ENCODE data around the gene EML2. TPM values are rescaled to one million over a fixed set of nuclear protein-coding genes. Genes with fewer than 3 reads are reported as not detected.

Gene EML2
- total and polyA plus RNA-seq, 2 of the 8 experiments (the other 6 are each of a cell fraction or from before 2014, with no cell fraction given) = 28.8 to 29.4 TPM

GRCh38 chr19:45681391-45682015 lies 42.3 kb upstream of the EML2 start (continued):
- TF ChIP-seq MAX (IDR thresholded peaks at IDR 0.05) (peak; percentile 60), SAP30 (IDR thresholded peaks at IDR 0.05; ENCODE audit: insufficient read depth, insufficient replicate concordance, low read length) (no peak), SIN3A (conservative IDR thresholded peaks at IDR 0.05 in 1 of 2, IDR thresholded peaks at IDR 0.05 in 1 of 2; ENCODE audit: low read depth in 1 of 2, low read length in 2 of 2) (0 out of 4 replicates have a peak, but pooled peaks have one; percentile 50 to 73), CHD1 (IDR thresholded peaks at IDR 0.05; ENCODE audit: low read depth, low read length) (no peak), TAF7 (optimal IDR thresholded peaks at IDR 0.05; ENCODE audit: borderline replicate concordance, low read depth, low read length) (peak; percentile 45), EP300 (IDR thresholded peaks at IDR 0.05; ENCODE audit: borderline replicate concordance in 1 of 2, low read depth in 2 of 2, low read length in 2 of 2) (peak in 1 of 2 experiments; percentile 70; a peak in 1 of 3 replicates), TAF1 (IDR thresholded peaks at IDR 0.05; ENCODE audit: low read depth, low read length) (0 out of 2 replicates have a peak, but pooled peaks have one; percentile 40), KDM5A (IDR thresholded peaks at IDR 0.05; ENCODE audit: low read length) (no peak)
- TF ChIP-seq, protein P1, sequence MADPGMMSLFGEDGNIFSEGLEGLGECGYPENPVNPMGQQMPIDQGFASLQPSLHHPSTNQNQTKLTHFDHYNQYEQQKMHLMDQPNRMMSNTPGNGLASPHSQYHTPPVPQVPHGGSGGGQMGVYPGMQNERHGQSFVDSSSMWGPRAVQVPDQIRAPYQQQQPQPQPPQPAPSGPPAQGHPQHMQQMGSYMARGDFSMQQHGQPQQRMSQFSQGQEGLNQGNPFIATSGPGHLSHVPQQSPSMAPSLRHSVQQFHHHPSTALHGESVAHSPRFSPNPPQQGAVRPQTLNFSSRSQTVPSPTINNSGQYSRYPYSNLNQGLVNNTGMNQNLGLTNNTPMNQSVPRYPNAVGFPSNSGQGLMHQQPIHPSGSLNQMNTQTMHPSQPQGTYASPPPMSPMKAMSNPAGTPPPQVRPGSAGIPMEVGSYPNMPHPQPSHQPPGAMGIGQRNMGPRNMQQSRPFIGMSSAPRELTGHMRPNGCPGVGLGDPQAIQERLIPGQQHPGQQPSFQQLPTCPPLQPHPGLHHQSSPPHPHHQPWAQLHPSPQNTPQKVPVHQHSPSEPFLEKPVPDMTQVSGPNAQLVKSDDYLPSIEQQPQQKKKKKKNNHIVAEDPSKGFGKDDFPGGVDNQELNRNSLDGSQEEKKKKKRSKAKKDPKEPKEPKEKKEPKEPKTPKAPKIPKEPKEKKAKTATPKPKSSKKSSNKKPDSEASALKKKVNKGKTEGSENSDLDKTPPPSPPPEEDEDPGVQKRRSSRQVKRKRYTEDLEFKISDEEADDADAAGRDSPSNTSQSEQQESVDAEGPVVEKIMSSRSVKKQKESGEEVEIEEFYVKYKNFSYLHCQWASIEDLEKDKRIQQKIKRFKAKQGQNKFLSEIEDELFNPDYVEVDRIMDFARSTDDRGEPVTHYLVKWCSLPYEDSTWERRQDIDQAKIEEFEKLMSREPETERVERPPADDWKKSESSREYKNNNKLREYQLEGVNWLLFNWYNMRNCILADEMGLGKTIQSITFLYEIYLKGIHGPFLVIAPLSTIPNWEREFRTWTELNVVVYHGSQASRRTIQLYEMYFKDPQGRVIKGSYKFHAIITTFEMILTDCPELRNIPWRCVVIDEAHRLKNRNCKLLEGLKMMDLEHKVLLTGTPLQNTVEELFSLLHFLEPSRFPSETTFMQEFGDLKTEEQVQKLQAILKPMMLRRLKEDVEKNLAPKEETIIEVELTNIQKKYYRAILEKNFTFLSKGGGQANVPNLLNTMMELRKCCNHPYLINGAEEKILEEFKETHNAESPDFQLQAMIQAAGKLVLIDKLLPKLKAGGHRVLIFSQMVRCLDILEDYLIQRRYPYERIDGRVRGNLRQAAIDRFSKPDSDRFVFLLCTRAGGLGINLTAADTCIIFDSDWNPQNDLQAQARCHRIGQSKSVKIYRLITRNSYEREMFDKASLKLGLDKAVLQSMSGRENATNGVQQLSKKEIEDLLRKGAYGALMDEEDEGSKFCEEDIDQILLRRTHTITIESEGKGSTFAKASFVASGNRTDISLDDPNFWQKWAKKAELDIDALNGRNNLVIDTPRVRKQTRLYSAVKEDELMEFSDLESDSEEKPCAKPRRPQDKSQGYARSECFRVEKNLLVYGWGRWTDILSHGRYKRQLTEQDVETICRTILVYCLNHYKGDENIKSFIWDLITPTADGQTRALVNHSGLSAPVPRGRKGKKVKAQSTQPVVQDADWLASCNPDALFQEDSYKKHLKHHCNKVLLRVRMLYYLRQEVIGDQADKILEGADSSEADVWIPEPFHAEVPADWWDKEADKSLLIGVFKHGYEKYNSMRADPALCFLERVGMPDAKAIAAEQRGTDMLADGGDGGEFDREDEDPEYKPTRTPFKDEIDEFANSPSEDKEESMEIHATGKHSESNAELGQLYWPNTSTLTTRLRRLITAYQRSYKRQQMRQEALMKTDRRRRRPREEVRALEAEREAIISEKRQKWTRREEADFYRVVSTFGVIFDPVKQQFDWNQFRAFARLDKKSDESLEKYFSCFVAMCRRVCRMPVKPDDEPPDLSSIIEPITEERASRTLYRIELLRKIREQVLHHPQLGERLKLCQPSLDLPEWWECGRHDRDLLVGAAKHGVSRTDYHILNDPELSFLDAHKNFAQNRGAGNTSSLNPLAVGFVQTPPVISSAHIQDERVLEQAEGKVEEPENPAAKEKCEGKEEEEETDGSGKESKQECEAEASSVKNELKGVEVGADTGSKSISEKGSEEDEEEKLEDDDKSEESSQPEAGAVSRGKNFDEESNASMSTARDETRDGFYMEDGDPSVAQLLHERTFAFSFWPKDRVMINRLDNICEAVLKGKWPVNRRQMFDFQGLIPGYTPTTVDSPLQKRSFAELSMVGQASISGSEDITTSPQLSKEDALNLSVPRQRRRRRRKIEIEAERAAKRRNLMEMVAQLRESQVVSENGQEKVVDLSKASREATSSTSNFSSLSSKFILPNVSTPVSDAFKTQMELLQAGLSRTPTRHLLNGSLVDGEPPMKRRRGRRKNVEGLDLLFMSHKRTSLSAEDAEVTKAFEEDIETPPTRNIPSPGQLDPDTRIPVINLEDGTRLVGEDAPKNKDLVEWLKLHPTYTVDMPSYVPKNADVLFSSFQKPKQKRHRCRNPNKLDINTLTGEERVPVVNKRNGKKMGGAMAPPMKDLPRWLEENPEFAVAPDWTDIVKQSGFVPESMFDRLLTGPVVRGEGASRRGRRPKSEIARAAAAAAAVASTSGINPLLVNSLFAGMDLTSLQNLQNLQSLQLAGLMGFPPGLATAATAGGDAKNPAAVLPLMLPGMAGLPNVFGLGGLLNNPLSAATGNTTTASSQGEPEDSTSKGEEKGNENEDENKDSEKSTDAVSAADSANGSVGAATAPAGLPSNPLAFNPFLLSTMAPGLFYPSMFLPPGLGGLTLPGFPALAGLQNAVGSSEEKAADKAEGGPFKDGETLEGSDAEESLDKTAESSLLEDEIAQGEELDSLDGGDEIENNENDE (IDR thresholded peaks at IDR 0.05; ENCODE audit: insufficient replicate concordance, low read length) = no peak

Data from H1 (cell line).